ENCODE measurements around the gene THAP2. TPM values are rescaled to one million over a fixed set of nuclear protein-coding genes. Genes with fewer than 3 reads are reported as not detected.

Gene THAP2
- total RNA-seq (2022; extraction: Qiagen RNA extraction) = 3.8 to 4.9 TPM (median 4.2 TPM) in 5 replicates

DNA sequence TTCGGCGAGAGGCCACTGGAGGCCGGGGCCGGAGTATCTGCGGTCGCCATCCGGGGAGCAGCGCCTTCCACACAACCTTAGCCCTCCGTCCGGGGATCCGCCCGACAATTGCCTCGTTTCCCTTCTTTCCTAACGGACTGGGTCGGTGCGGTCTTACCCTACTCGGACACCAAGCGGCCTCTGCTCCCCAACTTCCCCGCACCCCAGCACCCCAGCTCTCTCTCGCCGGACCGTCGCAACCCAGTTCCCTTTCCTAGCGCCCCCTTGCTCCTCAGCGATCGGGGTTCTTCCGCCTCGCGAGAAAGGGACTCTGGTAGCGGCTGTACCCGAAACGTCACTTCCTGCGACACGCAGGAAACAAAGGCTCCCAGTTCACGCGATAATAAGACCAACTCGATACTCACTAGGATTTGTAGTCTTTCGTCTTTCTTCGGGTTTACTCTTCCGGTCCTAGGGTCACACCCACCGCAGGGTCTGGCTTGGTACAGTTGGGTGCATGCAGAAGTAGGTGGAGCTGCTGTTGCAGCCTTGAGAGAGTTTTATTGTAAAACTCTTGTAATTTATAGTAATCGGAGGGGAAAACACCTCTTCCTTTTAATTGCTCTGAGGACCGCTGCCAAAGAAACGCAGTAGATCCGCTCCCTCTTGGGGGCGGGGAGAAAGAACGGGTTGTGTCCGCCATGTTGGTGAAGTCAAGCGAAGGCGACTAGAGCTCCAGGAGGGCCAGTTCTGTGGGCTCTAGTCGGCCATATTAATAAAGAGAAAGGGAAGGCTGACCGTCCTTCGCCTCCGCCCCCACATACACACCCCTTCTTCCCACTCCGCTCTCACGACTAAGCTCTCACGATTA, at the start of gene THAP2, which contains the start of gene ZFC3H1:
Gene THAP2 (plus strand): TSS at position 741 of the 850 bp plus-strand sequence. CDS start 209 bp downstream, outside the sequence.
Gene ZFC3H1 (minus strand): TSS at position 288 of the 850 bp plus-strand sequence. CDS start 238 bp downstream, at position 50.

GRCh38 chr12:71685914-71686657, 22.0 kb downstream of the THAP2 start, which contains the start of gene TMEM19:
TMEM19 (plus strand) TSS chr12:71686082; CDS start chr12:71686681, 599 bp downstream.

Other genes starting within 250 kb of the THAP2 start
- 0.02 TPM in 1 of 5 replicates, not detected in the others for gene LGR5, start 224.5 kb upstream of the THAP2 start, total RNA-seq (2022; extraction: Qiagen RNA extraction)
- 11.4 to 18.1 TPM (median 14.7 TPM) in 5 replicates for gene ZFC3H1, start 453 bp upstream of the THAP2 start, total RNA-seq (2022; extraction: Qiagen RNA extraction)
- 33.4 to 38.9 TPM (median 35.8 TPM) in 5 replicates for gene TMEM19, start 21.8 kb downstream of the THAP2 start, total RNA-seq (2022; extraction: Qiagen RNA extraction)
- gene RAB21, start 90.6 kb downstream of the THAP2 start, total RNA-seq (2022; extraction: Qiagen RNA extraction) = 43.4 to 55.4 TPM (median 49.6 TPM) in 5 replicates
- gene TBC1D15, start 175.5 kb downstream of the THAP2 start, total RNA-seq (2022; extraction: Qiagen RNA extraction) = 21.5 to 27.3 TPM (median 23.2 TPM) in 5 replicates